ENCODE measurements around the gene EAF2. TPM values are rescaled to one million over a fixed set of nuclear protein-coding genes. Genes with fewer than 3 reads are reported as not detected.

The EAF2 gene
- 14.6 and 20.1 TPM in 2 replicates for total RNA-seq (2016; rRNA removed; fragmentation: Illumina TruSeq; extraction: Trizol)
- 8.3 and 8.4 TPM in 2 replicates for total RNA-seq (2016; cell fraction: cytosol; rRNA removed; fragmentation: Illumina TruSeq; extraction: Trizol; ENCODE audit: low read depth)
- 13.3 and 19.4 TPM in 2 replicates for total RNA-seq (2016; cell fraction: insoluble cytoplasmic fraction; rRNA removed; fragmentation: Illumina TruSeq; extraction: Trizol)
- total RNA-seq (2016; cell fraction: membrane; rRNA removed; fragmentation: Illumina TruSeq; extraction: Trizol) = 6.2 and 7.2 TPM in 2 replicates
- 10.5 and 13.0 TPM in 2 replicates for total RNA-seq (2016; cell fraction: nucleus; rRNA removed; fragmentation: Illumina TruSeq; extraction: Trizol)
- 4.0 and 4.3 TPM in 2 replicates for polyA plus RNA-seq (2011; rRNA removed)
- polyA plus RNA-seq (2011; cell fraction: cytosol; rRNA removed) = 2.2 and 2.4 TPM in 2 replicates
- 1.7 and 2.1 TPM in 2 replicates for polyA plus RNA-seq (2011; cell fraction: nucleus; rRNA removed)
- 3.9 and 5.7 TPM in 2 replicates for polyA plus RNA-seq (2012)
- 3.7 and 4.0 TPM in 2 replicates for polyA plus RNA-seq (2016; cell fraction: cytosol; fragmentation: Illumina TruSeq; extraction: Trizol; ENCODE audit: low read depth)
- polyA plus RNA-seq (2016; cell fraction: insoluble cytoplasmic fraction; fragmentation: Illumina TruSeq; extraction: Trizol; ENCODE audit: low read depth) = 18.0 and 18.4 TPM in 2 replicates
- 3.9 and 4.5 TPM in 2 replicates for polyA plus RNA-seq (2016; cell fraction: membrane; fragmentation: Illumina TruSeq; extraction: Trizol; ENCODE audit: low read depth)
- 7.3 and 8.4 TPM in 2 replicates for polyA plus RNA-seq (2016; cell fraction: nucleus; fragmentation: Illumina TruSeq; extraction: Trizol; ENCODE audit: insufficient read depth, low read depth)
- 1.3 TPM in 2 replicates for polyA minus RNA-seq (2011; rRNA and poly(A)+ RNA removed; ENCODE audit: low replicate concordance)
- polyA minus RNA-seq (2011; cell fraction: cytosol; rRNA and poly(A)+ RNA removed) = 2.2 and 3.0 TPM in 2 replicates
- 11.1 and 17.3 TPM in 2 replicates for polyA minus RNA-seq (2011; cell fraction: nucleus; rRNA and poly(A)+ RNA removed)
- percentile 42 among the genes with signal in this experiment for Bru-seq, nascent RNA
- BruChase-seq, experiment 1, labeled RNA remaining after a 6-hour chase = percentile 39 among the genes with signal in this experiment
- BruChase-seq, experiment 2, labeled RNA remaining after a 2-hour chase = percentile 48 among the genes with signal in this experiment
- long read RNA-seq, experiment 1, transcript EAF2-201 (6 exons, 992 nt) = major isoform, 15 of 15 reads
- long read RNA-seq, experiment 1, partial matches to known transcripts = 0 of 15 reads
- long read RNA-seq, experiment 1, other reads (novel, unspliced or antisense) = 0 of 15 reads
- long read RNA-seq, experiment 2, partial matches to known transcripts = 0 of 1 reads
- long read RNA-seq, experiment 2, other reads (novel, unspliced or antisense) = 0 of 1 reads

DNA sequence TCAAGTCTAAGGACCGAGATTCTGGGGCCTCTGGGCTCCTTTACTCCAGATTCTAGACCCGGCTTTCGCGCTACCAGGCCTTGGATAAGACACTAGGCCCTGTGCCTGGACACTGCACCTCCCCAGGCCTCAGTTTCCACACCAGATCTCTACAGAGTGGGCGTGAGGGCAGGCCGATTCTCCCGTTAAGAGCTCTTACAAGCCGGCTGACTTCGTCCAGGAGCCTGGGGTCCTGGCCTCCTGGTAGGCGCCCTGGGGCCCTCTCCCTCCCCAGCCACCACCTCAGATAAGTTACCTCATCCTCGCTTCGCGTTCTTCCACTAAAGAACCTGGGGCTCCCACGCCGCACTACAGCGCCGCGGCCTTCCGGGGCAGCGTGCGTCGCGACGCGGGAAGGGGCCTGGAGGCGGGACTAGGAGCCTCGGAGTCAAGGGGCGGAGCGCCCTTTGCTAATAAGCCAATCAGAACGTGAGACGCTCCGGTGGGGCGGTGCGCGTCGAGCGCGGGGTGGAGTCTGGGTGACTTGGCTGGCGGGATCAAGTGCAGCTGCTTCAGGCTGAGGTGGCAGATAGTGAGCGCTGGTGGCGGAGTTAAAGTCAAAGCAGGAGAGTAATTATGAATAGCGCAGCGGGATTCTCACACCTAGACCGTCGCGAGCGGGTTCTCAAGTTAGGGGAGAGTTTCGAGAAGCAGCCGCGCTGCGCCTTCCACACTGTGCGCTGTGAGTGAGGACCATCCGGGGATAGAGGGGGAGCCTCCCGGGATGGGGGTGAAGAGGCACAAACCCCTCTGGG, at the start of gene EAF2, which contains the start of gene IQCB1:
EAF2 (plus strand) TSS at position 539 of the 794 bp plus-strand sequence; CDS start at position 616, 77 bp downstream.
IQCB1 (minus strand) TSS at position 390 of the 794 bp plus-strand sequence. CDS start 6,100 bp downstream, outside the sequence.
- no peaks in the 10 kb centered on the region; a peak in 1 of 5 replicates for H3K36me3 ChIP-seq (replicated peaks in 1 of 2; ENCODE audit: control insufficient read depth in 1 of 2, insufficient read depth in 2 of 2, low read length in 2 of 2)
- in situ Hi-C loops (cut with HindIII; ENCODE audit: extremely low pct_ligation_motif_present, low pct_unique_long_range_greater_than_20kb) = no loop called here
- no TSS peak for BruUV-seq (replicated peaks)
- 0 out of 2 replicates have a peak, but pooled peaks have one; percentile 67 for TF ChIP-seq HES4 (CRISPR knock-in tag; IDR thresholded peaks at IDR 0.05; ENCODE audit: borderline replicate concordance)
- TF ChIP-seq SRSF1 (optimal IDR thresholded peaks at IDR 0.05; ENCODE audit: low read depth, low read length) = no peak
- TF ChIP-seq, protein P1, sequence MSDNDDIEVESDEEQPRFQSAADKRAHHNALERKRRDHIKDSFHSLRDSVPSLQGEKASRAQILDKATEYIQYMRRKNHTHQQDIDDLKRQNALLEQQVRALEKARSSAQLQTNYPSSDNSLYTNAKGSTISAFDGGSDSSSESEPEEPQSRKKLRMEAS (IDR thresholded peaks at IDR 0.05) = peak; percentile 96
- TF ChIP-seq ZNF776 (CRISPR knock-in tag; IDR thresholded peaks at IDR 0.05) = 0 out of 2 replicates have a peak, but pooled peaks have one; percentile 45
- peak; percentile 56 for TF ChIP-seq KDM5B (CRISPR knock-in tag; IDR thresholded peaks at IDR 0.05; ENCODE audit: borderline replicate concordance)
- no peak for TF ChIP-seq NFRKB (IDR thresholded peaks at IDR 0.05)
- no peak for TF ChIP-seq SP1 (IDR thresholded peaks at IDR 0.05)
- peak; percentile 88 for TF ChIP-seq SP1 (CRISPR knock-in tag; IDR thresholded peaks at IDR 0.05)
- 0 out of 2 replicates have a peak, but pooled peaks have one; percentile 40 for TF ChIP-seq ZNF225 (CRISPR knock-in tag; IDR thresholded peaks at IDR 0.05)
- TF ChIP-seq SRSF4 (IDR thresholded peaks at IDR 0.05; ENCODE audit: low read depth, low read length, poor library complexity, severe bottlenecking) = no peak
- TF ChIP-seq GABPB1 (CRISPR knock-in tag; IDR thresholded peaks at IDR 0.05) = peak; percentile 87
- TF ChIP-seq, protein P2, sequence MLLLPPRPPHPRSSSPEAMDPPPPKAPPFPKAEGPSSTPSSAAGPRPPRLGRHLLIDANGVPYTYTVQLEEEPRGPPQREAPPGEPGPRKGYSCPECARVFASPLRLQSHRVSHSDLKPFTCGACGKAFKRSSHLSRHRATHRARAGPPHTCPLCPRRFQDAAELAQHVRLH (CRISPR knock-in tag; IDR thresholded peaks at IDR 0.05; ENCODE audit: borderline replicate concordance, low read depth) = peak; percentile 64; the same call in 1 of the 2 replicates
- TF ChIP-seq ZNF891 (CRISPR knock-in tag; IDR thresholded peaks at IDR 0.05) = no peak; the same call in 1 of the 2 replicates
- TF ChIP-seq, protein P3, sequence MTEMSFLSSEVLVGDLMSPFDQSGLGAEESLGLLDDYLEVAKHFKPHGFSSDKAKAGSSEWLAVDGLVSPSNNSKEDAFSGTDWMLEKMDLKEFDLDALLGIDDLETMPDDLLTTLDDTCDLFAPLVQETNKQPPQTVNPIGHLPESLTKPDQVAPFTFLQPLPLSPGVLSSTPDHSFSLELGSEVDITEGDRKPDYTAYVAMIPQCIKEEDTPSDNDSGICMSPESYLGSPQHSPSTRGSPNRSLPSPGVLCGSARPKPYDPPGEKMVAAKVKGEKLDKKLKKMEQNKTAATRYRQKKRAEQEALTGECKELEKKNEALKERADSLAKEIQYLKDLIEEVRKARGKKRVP (CRISPR knock-in tag; IDR thresholded peaks at IDR 0.05) = no peak
- peak; percentile 37; the same call in 1 of the 2 replicates for TF ChIP-seq MAZ (IDR thresholded peaks at IDR 0.05; ENCODE audit: borderline replicate concordance, low read depth, low read length)
- TF ChIP-seq MAZ (CRISPR knock-in tag; IDR thresholded peaks at IDR 0.05; ENCODE audit: low read depth) = no peak; the same call in 1 of the 2 replicates

More for the DNA sequence above, at the start of gene EAF2, which contains the start of gene IQCB1:
- H3K4me3 ChIP-seq (replicated peaks in 1 of 3; ENCODE audit: insufficient read depth in 1 of 3, low read depth in 2 of 3, low read length in 3 of 3) = peak within 1 kb of the TSS; percentile 66 to 85 (median 66)
- CTCF ChIA-PET (ENCODE audit: low intra/inter-chr PET ratio, low total read pairs) = no interaction called here
- POLR2A ChIA-PET = interaction anchor here (0.7 to 1.4 kb wide), 3 partner anchors 9 to 86 kb away, joined by 3 to 5 read pairs (median 3); partner anchors contain the start of gene GOLGB1
- H3K79me2 ChIP-seq (ENCODE audit: insufficient read depth, low read length) = peaks cover 30% of the 10 kb centered on the region
- ATAC-seq (peak; percentile 99), FAIRE-seq (peak; percentile 84), DNase-seq (ENCODE audit: low spot score) (peak; percentile 90)
- intact Hi-C loops (cut with micrococcal nuclease; ENCODE audit: unreplicated experiment) = loop anchor here (10.0 kb wide), 1 partner anchor 90 kb away; the partner anchor contains the start of gene GOLGB1
- H3K27ac ChIP-seq (ENCODE audit: extremely low read length, insufficient read depth, low read length) = peak within 1 kb of the TSS; percentile 79
- H4K20me1 ChIP-seq (ENCODE audit: insufficient read depth, low read length) = no peaks in the 10 kb centered on the region
- H3K9me3 ChIP-seq (ENCODE audit: low read length) = no peaks in the 10 kb centered on the region
- H3K9ac ChIP-seq (ENCODE audit: insufficient read depth, low read depth, low read length) = peak within 1 kb of the TSS; percentile 91
- H3K4me1 ChIP-seq (ENCODE audit: insufficient read depth, low read length) = peaks cover 36% of the 10 kb centered on the region
- H3K4me2 ChIP-seq (ENCODE audit: low read depth, low read length) = peak within 1 kb of the TSS; percentile 83
- no peaks in the 10 kb centered on the region for H3K27me3 ChIP-seq (ENCODE audit: control insufficient read depth in 1 of 2, insufficient read depth in 2 of 2, low read length in 2 of 2)
- peak within 1 kb of the TSS; percentile 76 for H2AFZ ChIP-seq (ENCODE audit: low read length)
- WGBS (ENCODE audit: low lambda C conversion rate) = 2% methylated on average over 34 of the region's 54 CpGs

Data from HepG2 (cell line).